Measurements from ENCODE around the gene PALD1. TPM values are rescaled to one million over a fixed set of nuclear protein-coding genes. Genes with fewer than 3 reads are reported as not detected.

PALD1 gene
- total RNA-seq, 3 donors from 2014 or later (not counting 1 experiment from before 2014, with no cell fraction given) = 0.21 TPM; not detected in 2

GRCh38 chr10:70493660-70494234, 15.2 kb downstream of the PALD1 start:
- Mint-ChIP-seq H3K27me3 (ENCODE audit: low read depth in 2 of 2) (no peaks in the 10 kb centered on the region), H3K4me1 (peaks cover 28 to 33% of the 10 kb centered on the region in 2 donors), H3K27ac (peak overlapping the region; percentile 70 to 71), H3K9me3 (no peaks in the 10 kb centered on the region), H3K4me3 (peak overlapping the region; percentile 76), H3K36me3 (no peaks in the 10 kb centered on the region)
- H3K4me3 ChIP-seq (ENCODE audit: low read length) = no peak overlapping the region
- no peaks in the 10 kb centered on the region for H3K9me3 ChIP-seq (ENCODE audit: control insufficient read depth, insufficient read depth, low read length)
- WGBS (ENCODE audit: insufficient coverage) = 39% methylated on average over 9 of the region's 9 CpGs
- DNase-seq (no peak), ATAC-seq (peak; percentile 46 to 57 (median 47))
- H3K4me1 ChIP-seq (ENCODE audit: control insufficient read depth, insufficient read depth, low read length) = peaks cover 33% of the 10 kb centered on the region
- no peaks in the 10 kb centered on the region for H3K27me3 ChIP-seq (ENCODE audit: control insufficient read depth, insufficient read depth, low read length)
- H3K36me3 ChIP-seq (ENCODE audit: control insufficient read depth, insufficient read depth, low read length) = no peaks in the 10 kb centered on the region
- TF ChIP-seq, protein P1, sequence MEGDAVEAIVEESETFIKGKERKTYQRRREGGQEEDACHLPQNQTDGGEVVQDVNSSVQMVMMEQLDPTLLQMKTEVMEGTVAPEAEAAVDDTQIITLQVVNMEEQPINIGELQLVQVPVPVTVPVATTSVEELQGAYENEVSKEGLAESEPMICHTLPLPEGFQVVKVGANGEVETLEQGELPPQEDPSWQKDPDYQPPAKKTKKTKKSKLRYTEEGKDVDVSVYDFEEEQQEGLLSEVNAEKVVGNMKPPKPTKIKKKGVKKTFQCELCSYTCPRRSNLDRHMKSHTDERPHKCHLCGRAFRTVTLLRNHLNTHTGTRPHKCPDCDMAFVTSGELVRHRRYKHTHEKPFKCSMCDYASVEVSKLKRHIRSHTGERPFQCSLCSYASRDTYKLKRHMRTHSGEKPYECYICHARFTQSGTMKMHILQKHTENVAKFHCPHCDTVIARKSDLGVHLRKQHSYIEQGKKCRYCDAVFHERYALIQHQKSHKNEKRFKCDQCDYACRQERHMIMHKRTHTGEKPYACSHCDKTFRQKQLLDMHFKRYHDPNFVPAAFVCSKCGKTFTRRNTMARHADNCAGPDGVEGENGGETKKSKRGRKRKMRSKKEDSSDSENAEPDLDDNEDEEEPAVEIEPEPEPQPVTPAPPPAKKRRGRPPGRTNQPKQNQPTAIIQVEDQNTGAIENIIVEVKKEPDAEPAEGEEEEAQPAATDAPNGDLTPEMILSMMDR (IDR thresholded peaks at IDR 0.05) = no peak
- intact Hi-C loops (cut with micrococcal nuclease) = no loop called here
- H3K27ac ChIP-seq (ENCODE audit: low read length) = peak overlapping the region; percentile 42

DNA sequence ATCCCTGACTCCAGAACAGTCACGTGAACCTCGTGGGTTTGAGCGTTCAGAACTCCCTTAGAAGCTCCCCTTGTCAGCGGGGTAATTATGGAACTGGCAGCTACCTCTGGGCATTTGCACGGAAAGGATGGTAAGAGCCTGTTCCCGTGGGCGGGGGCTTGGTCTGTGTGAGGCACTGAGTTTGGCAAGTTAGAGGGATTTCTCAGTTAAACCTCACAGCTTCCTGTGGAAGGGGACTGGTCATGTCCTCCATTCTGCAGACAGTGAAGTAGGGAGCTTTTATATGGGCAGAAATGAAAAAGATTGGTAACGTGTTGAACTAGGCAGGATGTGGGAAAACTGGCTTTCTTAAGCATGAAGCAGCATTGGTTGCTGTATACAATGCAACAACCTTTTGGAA, 16.0 kb downstream of the PALD1 start:
- Mint-ChIP-seq H3K36me3 (no peaks in the 10 kb centered on the region), H3K9me3 (no peaks in the 10 kb centered on the region), H3K4me1 (peaks cover 28 to 41% of the 10 kb centered on the region in 2 donors), H3K4me3 (peak overlapping the region; percentile 76), H3K27me3 (ENCODE audit: low read depth in 2 of 2) (no peaks in the 10 kb centered on the region), H3K27ac (peak overlapping the region; percentile 70 to 71)
- H3K27ac ChIP-seq (ENCODE audit: low read length) = no peak overlapping the region
- no peaks in the 10 kb centered on the region for H3K36me3 ChIP-seq (ENCODE audit: control insufficient read depth, insufficient read depth, low read length)
- TF ChIP-seq, protein P1 (IDR thresholded peaks at IDR 0.05) = no peak
- peaks cover 39% of the 10 kb centered on the region for H3K4me1 ChIP-seq (ENCODE audit: control insufficient read depth, insufficient read depth, low read length)
- no peak overlapping the region for H3K4me3 ChIP-seq (ENCODE audit: low read length)
- no peaks in the 10 kb centered on the region for H3K9me3 ChIP-seq (ENCODE audit: control insufficient read depth, insufficient read depth, low read length)
- peak; percentile 37 to 66 (median 64) for ATAC-seq
- 31% methylated on average over 8 of the region's 8 CpGs for WGBS (ENCODE audit: insufficient coverage)
- intact Hi-C loops (cut with micrococcal nuclease) = no loop called here
- no peak for DNase-seq
- H3K27me3 ChIP-seq (ENCODE audit: control insufficient read depth, insufficient read depth, low read length) = no peaks in the 10 kb centered on the region

DNA sequence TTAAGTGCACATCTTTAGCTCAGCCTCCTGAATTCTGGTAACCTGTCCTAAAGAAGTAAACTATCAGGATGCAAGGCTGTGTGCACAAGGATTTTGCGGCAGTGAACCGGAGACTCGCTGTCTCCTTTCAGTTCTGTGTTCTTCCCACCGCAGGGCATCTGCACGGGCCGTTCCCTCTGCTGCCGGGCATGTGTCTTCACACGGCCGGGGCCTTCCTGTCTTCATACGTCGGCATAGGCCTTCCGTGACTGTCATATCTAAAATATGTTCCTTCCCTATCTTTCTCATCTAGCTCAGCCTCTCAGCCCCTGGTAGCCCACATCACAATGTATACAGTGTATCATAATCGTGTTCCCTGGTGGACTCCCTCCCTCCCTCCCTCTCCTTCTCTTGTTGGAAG, 16.4 kb downstream of the PALD1 start:
- Mint-ChIP-seq H3K4me1 (peaks cover 31 to 45% of the 10 kb centered on the region in 2 donors), H3K36me3 (no peaks in the 10 kb centered on the region), H3K4me3 (peak overlapping the region; percentile 76), H3K9me3 (no peaks in the 10 kb centered on the region), H3K27ac (peak overlapping the region; percentile 70 to 71), H3K27me3 (ENCODE audit: low read depth in 2 of 2) (no peaks in the 10 kb centered on the region)
- no peak overlapping the region for H3K4me3 ChIP-seq (ENCODE audit: low read length)
- TF ChIP-seq, protein P1 (IDR thresholded peaks at IDR 0.05) = no peak
- ATAC-seq = peak in 2 of 3 donors; percentile 42 to 45
- 52% methylated on average over 13 of the region's 13 CpGs for WGBS (ENCODE audit: insufficient coverage)
- H3K27me3 ChIP-seq (ENCODE audit: control insufficient read depth, insufficient read depth, low read length) = no peaks in the 10 kb centered on the region
- H3K36me3 ChIP-seq (ENCODE audit: control insufficient read depth, insufficient read depth, low read length) = no peaks in the 10 kb centered on the region
- peak in 1 of 2 donors; percentile 26 for DNase-seq
- intact Hi-C loops (cut with micrococcal nuclease) = no loop called here
- no peak overlapping the region for H3K27ac ChIP-seq (ENCODE audit: low read length)
- H3K9me3 ChIP-seq (ENCODE audit: control insufficient read depth, insufficient read depth, low read length) = no peaks in the 10 kb centered on the region
- peaks cover 43% of the 10 kb centered on the region for H3K4me1 ChIP-seq (ENCODE audit: control insufficient read depth, insufficient read depth, low read length)

All from natural killer cell (primary cell).